ENCODE results near the gene CNTNAP2. TPM values are rescaled to one million over a fixed set of nuclear protein-coding genes. Genes with fewer than 3 reads are reported as not detected.

The CNTNAP2 gene
- total and polyA plus RNA-seq, 4 donors, result 0.14 to 2.3 (median 1.1) TPM

- TF ChIP-seq ZBTB33 (IDR thresholded peaks at IDR 0.05), result no peak
These were observed 296.2 kb downstream of the CNTNAP2 start (continued) for GRCh38 chr7:146412781-146413180.

GRCh38 chr7:146414373-146414772 is 297.8 kb downstream of the CNTNAP2 start:
- no peak for TF ChIP-seq NR2F2 (IDR thresholded peaks at IDR 0.05)
- TF ChIP-seq HNF4G (IDR thresholded peaks at IDR 0.05), result no peak
- no peak for TF ChIP-seq CTCF (IDR thresholded peaks at IDR 0.05; ENCODE audit: low read depth, low read length, missing input control)
- no peak for TF ChIP-seq YY1 (IDR thresholded peaks at IDR 0.05)
- no peak for TF ChIP-seq JUND (IDR thresholded peaks at IDR 0.05)
- no peak for TF ChIP-seq REST (IDR thresholded peaks at IDR 0.05)
- no peak for TF ChIP-seq RAD21 (IDR thresholded peaks at IDR 0.05)
- TF ChIP-seq MAX (IDR thresholded peaks at IDR 0.05), result no peak
- no peak for TF ChIP-seq TAF1 (conservative IDR thresholded peaks at IDR 0.05)
- no peak for TF ChIP-seq RXRA (IDR thresholded peaks at IDR 0.05)
- TF ChIP-seq FOXA2 (IDR thresholded peaks at IDR 0.05), result no peak
- no peak for TF ChIP-seq FOXA1 (IDR thresholded peaks at IDR 0.05)
- TF ChIP-seq GABPA (IDR thresholded peaks at IDR 0.05 in 1 of 2, conservative IDR thresholded peaks at IDR 0.05 in 1 of 2), result no peak
- TF ChIP-seq ATF3 (IDR thresholded peaks at IDR 0.05), result no peak
- no peak for TF ChIP-seq SP1 (IDR thresholded peaks at IDR 0.05)
- TF ChIP-seq ZBTB33 (IDR thresholded peaks at IDR 0.05), result no peak
- H3K4me3 ChIP-seq (ENCODE audit: low read depth in 1 of 3, low read length in 3 of 3), result no peak overlapping the region
- no peaks in the 10 kb centered on the region for H3K27me3 ChIP-seq (ENCODE audit: control insufficient read depth in 4 of 4, insufficient read depth in 4 of 4, low read length in 3 of 4)
- H3K9me3 ChIP-seq (ENCODE audit: control insufficient read depth in 4 of 4, low read length in 3 of 4), result no peaks in the 10 kb centered on the region
- no peak overlapping the region for H3K27ac ChIP-seq (ENCODE audit: low read depth in 1 of 2, low read length in 2 of 2)
- 36% methylated on average over 2 of the region's 2 CpGs for WGBS
- H3K9ac ChIP-seq (ENCODE audit: low read depth in 1 of 2, low read length in 2 of 2), result no peak overlapping the region
- no peak for DNase-seq (ENCODE audit: low spot score)
- no peaks in the 10 kb centered on the region for H3K4me1 ChIP-seq (ENCODE audit: control insufficient read depth in 4 of 4, insufficient read depth in 4 of 4, low read length in 3 of 4)
- no peaks in the 10 kb centered on the region for H3K36me3 ChIP-seq (ENCODE audit: control insufficient read depth in 4 of 4, insufficient read depth in 3 of 4, low read depth in 1 of 4, low read length in 3 of 4)
